HG03432 (cell line): Measurements from ENCODE around the gene RPL36.
"Not testable (repeated sequence)": the region's sequence is repeated elsewhere in the genome, so short reads cannot be mapped to it uniquely, and the experiment has no call there.

Experiments
- ATAC-seq: cut with Tn5 transposase; IDR thresholded peaks from one replicate; pipeline ENCODE4 v1.9.1; 2021; ENCODE audit warnings: mild to moderate bottlenecking, moderate library complexity; ENCODE audit not compliant: unreplicated experiment

Gene RPL36

GRCh38 chr19:5688262-5688881 lies 1.7 kb upstream of the RPL36 start:
- not testable (repeated sequence) for ATAC-seq

- no peak for ATAC-seq
Observed at GRCh38 chr19:5690955-5691821, 1.1 kb downstream of the RPL36 start.

- ATAC-seq = no peak
Observed at GRCh38 chr19:5691822-5692722, 2.0 kb downstream of the RPL36 start.

GRCh38 chr19:5692723-5693194 lies 2.7 kb downstream of the RPL36 start:
- ATAC-seq = no peak

GRCh38 chr19:5693195-5694166 lies 3.4 kb downstream of the RPL36 start:
- no peak for ATAC-seq

GRCh38 chr19:5694167-5694955 lies 4.3 kb downstream of the RPL36 start:
- no peak for ATAC-seq

- ATAC-seq = no peak
Observed at GRCh38 chr19:5694956-5695648, 5.0 kb downstream of the RPL36 start.

- ATAC-seq = no peak
Observed at GRCh38 chr19:5695649-5696195, 5.6 kb downstream of the RPL36 start.

GRCh38 chr19:5696196-5697021 lies 6.3 kb downstream of the RPL36 start:
- ATAC-seq = no peak

GRCh38 chr19:5697022-5697889 lies 7.2 kb downstream of the RPL36 start:
- ATAC-seq = no peak

- no peak for ATAC-seq
Observed at GRCh38 chr19:5697890-5698634, 8.0 kb downstream of the RPL36 start.

- ATAC-seq = no peak
Observed at GRCh38 chr19:5698635-5699422, 8.7 kb downstream of the RPL36 start.

GRCh38 chr19:5700455-5701092 lies 10.5 kb downstream of the RPL36 start:
- ATAC-seq = no peak

- ATAC-seq = not testable (repeated sequence)
Observed at GRCh38 chr19:5702053-5702410, 11.9 kb downstream of the RPL36 start.
